GM12892 (cell line): ENCODE measurements around the gene SMIM33.

Source experiments
- DNase-seq: peaks from one replicate; pipeline ENCODE4 v3.0.0; 2011; ENCODE audit not compliant: insufficient read length
- FAIRE-seq: peaks from 2 replicates; lab custom pipeline; 2011; peaks lifted over from hg19 to GRCh38; lab: Jason Lieb, UNC
- POLR2A ChIP-seq: IDR thresholded peaks from 2 replicates; pipeline ENCODE4 v1.6.1; 2011; ENCODE audit warnings: low read depth, low read length, control low read depth
- POLR2AphosphoS5 ChIP-seq: IDR thresholded peaks from 2 replicates; pipeline ENCODE4 v1.6.1; 2011; ENCODE audit warnings: low read depth, low read length, control low read depth
- TAF1 ChIP-seq: IDR thresholded peaks from 2 replicates; pipeline ENCODE4 v1.6.1; 2011; ENCODE audit warnings: low read depth, mild to moderate bottlenecking, control low read depth, low read length, borderline replicate concordance

The SMIM33 gene

GRCh38 chr5:139458580-139459407, 12.0 kb upstream of the SMIM33 start:
- FAIRE-seq = peak; percentile 89
- DNase-seq = peak; percentile 63

GRCh38 chr5:139459451-139459934, 11.3 kb upstream of the SMIM33 start:
- no peak for TF ChIP-seq TAF1
- no peak for TF ChIP-seq POLR2AphosphoS5
- TF ChIP-seq POLR2A = no peak
- DNase-seq (no peak), FAIRE-seq (peak; percentile 74)

More at GRCh38 chr5:139458580-139459407, 12.0 kb upstream of the SMIM33 start:
- TF ChIP-seq POLR2AphosphoS5 (no peak), POLR2A (no peak), TAF1 (no peak)

- no peak for TF ChIP-seq TAF1
- no peak for TF ChIP-seq POLR2A
- TF ChIP-seq POLR2AphosphoS5 = no peak
- DNase-seq (no peak), FAIRE-seq (no peak)
Measured at GRCh38 chr5:139460455-139460854, 10.3 kb upstream of the SMIM33 start.

GRCh38 chr5:139461176-139461575, 9.6 kb upstream of the SMIM33 start:
- FAIRE-seq = peak; percentile 17
- DNase-seq = no peak
- no peak for TF ChIP-seq POLR2AphosphoS5

- DNase-seq (no peak), FAIRE-seq (no peak)
- TF ChIP-seq POLR2A = no peak
- TF ChIP-seq TAF1 = no peak
- TF ChIP-seq POLR2AphosphoS5 = no peak
Measured at GRCh38 chr5:139461698-139462097, 9.1 kb upstream of the SMIM33 start.

- no peak for DNase-seq
- no peak for FAIRE-seq
- TF ChIP-seq POLR2AphosphoS5 = no peak
- TF ChIP-seq TAF1 = no peak
- no peak for TF ChIP-seq POLR2A
Measured at GRCh38 chr5:139462586-139463276, 8.1 kb upstream of the SMIM33 start, which contains the start of gene ECSCR. Gene ECSCR (minus strand): TSS chr5:139462743. CDS start chr5:139462670, 73 bp downstream.

GRCh38 chr5:139468421-139468931, 2.3 kb upstream of the SMIM33 start:
- FAIRE-seq (no peak), DNase-seq (no peak)
- TF ChIP-seq POLR2A (no peak), POLR2AphosphoS5 (no peak), TAF1 (no peak)

GRCh38 chr5:139472386-139473030, 1.7 kb downstream of the SMIM33 start:
- TF ChIP-seq POLR2A (no peak), POLR2AphosphoS5 (no peak), TAF1 (no peak)
- no peak for DNase-seq
- FAIRE-seq = no peak

- TF ChIP-seq POLR2A = no peak
- no peak for TF ChIP-seq POLR2AphosphoS5
- TF ChIP-seq TAF1 = no peak
- FAIRE-seq (no peak), DNase-seq (no peak)
Measured at GRCh38 chr5:139473105-139473504, 2.3 kb downstream of the SMIM33 start.

- TF ChIP-seq POLR2AphosphoS5 (no peak), POLR2A (no peak), TAF1 (no peak)
- no peak for DNase-seq
- FAIRE-seq = no peak
Measured at GRCh38 chr5:139473565-139473964, 2.8 kb downstream of the SMIM33 start.

GRCh38 chr5:139474890-139475791, 4.3 kb downstream of the SMIM33 start:
- no peak for TF ChIP-seq POLR2AphosphoS5
- no peak for TF ChIP-seq TAF1
- no peak for TF ChIP-seq POLR2A
- DNase-seq = no peak
- FAIRE-seq = no peak
